Fibroblast of the aortic adventitia (primary cell): ENCODE data around the gene LRBA. TPM values are rescaled to one million over a fixed set of nuclear protein-coding genes. Genes with fewer than 3 reads are reported as not detected.

Experiments used
- DNase-seq: peaks from one replicate; pipeline ENCODE4 v3.0.0-alpha.2; 2010; ENCODE audit warnings: low read depth
- H3K4me3 ChIP-seq: 2 replicates; pipeline ENCODE4 v1.5.1; 2011; ENCODE audit warnings: low read depth, mild to moderate bottlenecking, control low read depth, low read length, moderate library complexity
- CTCF ChIP-seq: IDR thresholded peaks from 2 replicates; pipeline ENCODE4 v1.5.1; 2011; ENCODE audit warnings: mild to moderate bottlenecking, low read length, control low read depth, inconsistent platforms; ENCODE audit not compliant: insufficient read depth
- total RNA-seq: library from RNA; depleted of rRNA; stranded (reverse); fragments of >200 nt; gene quantifications from 2 replicates; pipeline ENCODE4 v1.2.3, GENCODE V29; 2012; ENCODE audit warnings: low replicate concordance

The LRBA gene
- total RNA-seq, 1 donor: 45.8 TPM

- no peak overlapping the region for H3K4me3 ChIP-seq
- DNase-seq: no peak
- no peak for TF ChIP-seq CTCF
Observed at GRCh38 chr4:150451883-150452282, 563.2 kb downstream of the LRBA start.

GRCh38 chr4:150447356-150447755, 567.7 kb downstream of the LRBA start:
- no peak for TF ChIP-seq CTCF
- H3K4me3 ChIP-seq: no peak overlapping the region
- no peak for DNase-seq

GRCh38 chr4:150439451-150439933, 575.6 kb downstream of the LRBA start:
- no peak for TF ChIP-seq CTCF
- H3K4me3 ChIP-seq: no peak overlapping the region
- no peak for DNase-seq

GRCh38 chr4:150436598-150437370, 578.3 kb downstream of the LRBA start:
- no peak for DNase-seq
- no peak for TF ChIP-seq CTCF
- H3K4me3 ChIP-seq: no peak overlapping the region

- no peak for TF ChIP-seq CTCF
- H3K4me3 ChIP-seq: no peak overlapping the region
- no peak for DNase-seq
Observed at GRCh38 chr4:150431221-150431620, 583.9 kb downstream of the LRBA start.

- no peak for DNase-seq
Observed at GRCh38 chr4:150425161-150425560, 589.9 kb downstream of the LRBA start.

More at GRCh38 chr4:150425161-150425560, 589.9 kb downstream of the LRBA start:
- no peak overlapping the region for H3K4me3 ChIP-seq
- TF ChIP-seq CTCF: no peak
